Neuron (in vitro differentiated cells): ENCODE results near the gene LHPP.

ENCODE experiments used
- H2AFZ ChIP-seq: one replicate; pipeline ENCODE4 v1.6.1; 2013; ENCODE audit warnings: low read depth, mild to moderate bottlenecking, inconsistent platforms, low read length, moderate library complexity
- H3K27me3 ChIP-seq: one replicate; pipeline ENCODE4 v1.6.1; 2013; ENCODE audit warnings: low read length; ENCODE audit not compliant: insufficient read depth
- H3K36me3 ChIP-seq: one replicate; pipeline ENCODE4 v1.6.1; 2013; ENCODE audit warnings: low read length; ENCODE audit not compliant: insufficient read depth
- H3K4me1 ChIP-seq: one replicate; pipeline ENCODE4 v1.6.1; 2013; ENCODE audit warnings: low read length; ENCODE audit not compliant: insufficient read depth
- H3K4me3 ChIP-seq: 2 replicates; pipeline ENCODE4 v1.5.1; 2013; ENCODE audit warnings: mild to moderate bottlenecking, low read length, moderate library complexity
- H3K9me3 ChIP-seq: one replicate; pipeline ENCODE4 v1.6.1; 2013; ENCODE audit warnings: low read length

Gene LHPP

DNA sequence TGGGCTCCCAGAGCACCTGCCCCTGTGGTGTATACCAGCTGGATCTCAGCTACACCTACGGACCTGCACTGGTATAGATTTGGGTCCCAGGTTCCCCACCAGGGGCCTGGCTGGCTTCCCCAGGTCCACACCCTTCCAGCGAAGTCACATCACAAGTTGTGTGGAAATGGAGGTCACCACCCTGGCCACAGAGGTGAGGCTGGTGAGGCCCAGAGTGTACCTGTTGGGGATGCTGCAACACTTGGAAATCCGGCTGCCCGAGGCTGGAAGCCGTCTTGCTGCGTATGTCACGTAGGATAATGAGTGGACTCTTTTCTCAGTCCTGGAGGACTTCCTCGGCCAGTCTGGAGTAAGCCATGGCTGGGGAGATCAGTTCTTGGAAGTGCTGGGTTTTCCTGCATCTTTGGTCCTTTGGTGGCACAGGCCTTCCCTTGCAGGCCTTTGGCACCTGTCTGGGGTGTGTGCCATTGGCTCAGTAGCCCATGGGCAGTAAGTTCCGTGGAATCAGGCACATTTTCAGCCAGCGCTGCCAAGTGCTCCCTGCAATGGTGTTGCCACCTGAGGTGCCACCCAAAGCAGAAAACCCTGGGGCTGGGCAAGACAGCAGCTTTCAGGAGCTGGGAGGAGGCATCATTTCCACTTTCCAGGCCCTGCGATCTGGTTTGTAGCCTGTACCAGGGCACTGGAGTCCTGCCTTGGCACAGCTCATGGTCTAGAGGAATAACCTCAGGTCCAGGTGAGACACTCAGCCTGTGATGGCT lies 97.9 kb downstream of the LHPP start:
- no peaks in the 10 kb centered on the region for H3K36me3 ChIP-seq

DNA sequence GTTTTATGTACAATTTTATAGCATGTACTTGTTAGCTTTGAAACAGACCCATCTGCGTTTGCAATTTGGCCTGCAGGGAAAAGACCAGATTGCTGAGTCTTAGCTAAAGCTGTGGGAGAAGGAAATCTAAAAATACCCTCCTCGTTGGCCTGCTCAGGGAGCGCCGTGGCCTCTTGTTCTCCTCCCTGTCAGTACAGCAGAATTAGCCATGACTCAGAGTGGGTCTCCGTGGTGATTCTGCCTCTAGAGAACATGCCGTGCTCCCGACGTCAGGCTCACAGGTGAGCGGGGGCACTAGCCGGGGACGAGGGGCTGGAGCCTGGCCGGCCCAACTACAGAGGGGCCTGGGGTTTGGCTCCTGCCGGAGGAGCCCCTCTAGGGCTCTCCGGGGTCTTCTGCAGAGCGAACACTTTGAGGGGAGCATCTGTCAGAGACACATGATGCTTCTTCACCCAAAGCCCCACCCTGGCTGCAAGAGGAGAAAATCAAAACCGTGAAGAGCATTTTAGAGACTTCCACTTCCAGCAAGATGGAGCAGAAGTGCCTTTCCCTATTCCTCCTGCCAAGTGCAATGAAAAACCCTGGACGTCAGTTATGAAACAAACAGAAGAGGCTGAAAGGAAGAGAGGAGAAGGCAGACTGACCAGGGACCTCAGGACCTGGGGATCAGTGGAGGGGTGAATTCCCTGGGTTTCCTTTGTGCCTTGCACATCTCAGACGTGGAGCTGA lies 98.9 kb downstream of the LHPP start:
- Histone ChIP-seq H3K4me1 (peaks cover 14% of the 10 kb centered on the region), H3K4me3 (no peak overlapping the region), H3K36me3 (no peaks in the 10 kb centered on the region), H3K9me3 (peaks cover 4% of the 10 kb centered on the region), H3K27me3 (no peaks in the 10 kb centered on the region), H2AFZ (no peak overlapping the region)

More for the DNA sequence above, 97.9 kb downstream of the LHPP start:
- Histone ChIP-seq H3K4me3 (no peak overlapping the region), H3K27me3 (no peaks in the 10 kb centered on the region), H3K9me3 (peaks cover 4% of the 10 kb centered on the region), H2AFZ (no peak overlapping the region), H3K4me1 (peaks cover 7% of the 10 kb centered on the region)

DNA sequence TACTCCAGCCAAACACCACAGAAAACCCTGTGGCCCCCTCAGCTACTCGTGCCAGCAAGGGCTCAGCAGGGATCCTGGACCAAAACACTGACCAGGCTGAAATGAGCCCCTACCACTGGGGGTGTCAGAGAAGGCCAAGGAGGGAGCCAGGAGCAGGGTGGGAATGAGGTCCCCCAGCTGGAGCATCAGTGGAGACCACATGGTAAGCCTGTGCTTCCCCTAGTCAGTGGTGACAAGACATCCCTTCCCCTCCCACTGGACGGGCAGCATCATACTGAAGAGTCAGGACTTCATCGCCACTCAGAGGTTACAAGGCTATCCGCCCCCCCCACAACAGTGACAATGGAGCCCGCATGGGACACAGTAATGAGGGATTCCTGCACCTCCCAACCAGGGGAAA lies 99.6 kb downstream of the LHPP start:
- peaks cover 16% of the 10 kb centered on the region for H3K4me1 ChIP-seq
- H3K27me3 ChIP-seq = no peaks in the 10 kb centered on the region
- H3K9me3 ChIP-seq = peaks cover 4% of the 10 kb centered on the region
- H3K36me3 ChIP-seq = no peaks in the 10 kb centered on the region
- no peak overlapping the region for H2AFZ ChIP-seq
- no peak overlapping the region for H3K4me3 ChIP-seq

DNA sequence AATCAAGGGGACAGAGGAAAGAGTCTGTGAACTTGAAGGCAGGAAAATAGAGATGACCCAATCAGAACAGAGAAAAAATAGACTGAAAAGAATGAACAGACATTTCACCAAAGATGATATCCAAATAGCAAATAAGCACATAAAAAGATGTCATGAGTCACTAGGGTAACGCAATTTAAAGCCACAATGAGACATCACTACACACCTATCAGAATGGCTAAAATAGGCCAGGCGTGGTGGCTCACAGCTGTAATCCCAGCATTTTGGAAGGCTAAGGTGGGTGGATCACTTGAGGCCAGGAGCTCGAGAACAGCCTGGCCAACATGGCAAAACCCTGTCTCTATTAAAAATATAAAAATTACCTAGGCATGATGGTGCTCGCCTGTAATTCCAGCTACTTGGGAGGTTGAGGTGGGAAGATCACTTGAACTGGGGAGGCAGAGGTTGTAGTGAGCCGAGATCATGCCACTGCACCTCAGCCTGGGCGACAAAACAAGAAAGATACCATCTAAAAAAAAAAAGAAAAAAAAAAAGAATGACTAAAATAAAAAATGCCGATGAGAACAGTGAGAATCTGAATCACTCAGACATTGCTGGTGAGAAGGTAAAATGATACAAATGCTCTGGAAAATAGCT lies 100.9 kb downstream of the LHPP start:
- H2AFZ ChIP-seq = no peak overlapping the region

DNA sequence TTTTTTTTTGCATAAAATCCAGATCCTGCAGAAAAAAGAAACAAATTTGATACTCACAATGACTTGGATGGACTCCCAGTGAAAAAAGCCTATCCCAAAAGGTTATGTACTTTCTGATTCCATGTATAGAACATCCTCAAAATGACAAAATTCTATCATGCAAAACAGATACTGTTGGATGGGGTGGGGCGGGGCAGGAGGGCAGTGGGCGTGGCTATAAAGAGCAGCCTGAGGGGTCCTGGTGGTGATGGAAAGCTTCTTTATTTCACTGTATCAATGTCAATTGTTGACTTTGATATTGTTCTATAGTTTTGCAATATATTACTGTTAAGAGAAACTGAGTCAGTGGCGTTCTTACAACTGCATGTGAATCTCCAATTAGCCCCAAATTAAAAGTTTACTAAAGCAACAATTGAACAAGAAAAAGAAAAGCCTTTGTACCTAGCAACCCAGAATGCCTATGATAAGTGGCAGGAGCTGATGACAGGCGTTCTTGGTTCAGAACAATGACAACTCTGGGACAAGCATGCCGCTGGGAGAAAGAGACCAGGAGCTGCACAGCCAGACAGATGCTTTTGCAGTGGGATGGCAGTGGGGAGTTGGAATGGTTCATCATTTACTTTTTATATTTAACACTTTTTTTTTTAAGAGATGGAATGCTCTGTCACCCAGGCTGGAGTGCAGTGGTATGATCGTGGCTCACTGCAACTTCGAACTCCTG lies 101.9 kb downstream of the LHPP start:
- Histone ChIP-seq H3K4me1 (peaks cover 16% of the 10 kb centered on the region), H3K27me3 (no peaks in the 10 kb centered on the region), H3K36me3 (no peaks in the 10 kb centered on the region), H3K4me3 (no peak overlapping the region), H2AFZ (no peak overlapping the region), H3K9me3 (peaks cover 4% of the 10 kb centered on the region)

More for the DNA sequence above, 100.9 kb downstream of the LHPP start:
- Histone ChIP-seq H3K36me3 (no peaks in the 10 kb centered on the region), H3K4me3 (no peak overlapping the region), H3K9me3 (peaks cover 4% of the 10 kb centered on the region), H3K27me3 (no peaks in the 10 kb centered on the region), H3K4me1 (peaks cover 16% of the 10 kb centered on the region)

DNA sequence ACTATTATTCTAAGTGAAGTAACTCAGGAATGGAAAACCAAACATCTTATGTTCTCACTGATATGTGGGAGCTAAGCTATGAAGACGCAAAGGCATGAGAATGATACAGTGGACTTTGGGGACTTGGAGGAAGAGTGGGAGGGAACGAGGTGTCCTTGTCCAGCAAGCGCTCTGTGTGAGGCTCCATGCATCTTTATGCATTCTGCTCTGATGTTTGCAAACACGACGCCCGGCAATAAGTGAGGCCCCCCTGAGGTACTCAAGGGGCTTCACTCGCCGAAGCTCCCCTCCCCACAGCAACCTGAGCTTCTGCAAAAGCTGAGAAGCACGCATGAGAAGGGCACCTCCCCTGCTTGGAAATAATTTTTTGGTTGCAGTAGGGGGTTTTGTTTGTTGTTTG lies 103.3 kb downstream of the LHPP start:
- H3K9me3 ChIP-seq = peaks cover 4% of the 10 kb centered on the region
- H3K27me3 ChIP-seq = no peaks in the 10 kb centered on the region
- peaks cover 25% of the 10 kb centered on the region for H3K4me1 ChIP-seq
- no peaks in the 10 kb centered on the region for H3K36me3 ChIP-seq
- H3K4me3 ChIP-seq = no peak overlapping the region
- H2AFZ ChIP-seq = no peak overlapping the region

DNA sequence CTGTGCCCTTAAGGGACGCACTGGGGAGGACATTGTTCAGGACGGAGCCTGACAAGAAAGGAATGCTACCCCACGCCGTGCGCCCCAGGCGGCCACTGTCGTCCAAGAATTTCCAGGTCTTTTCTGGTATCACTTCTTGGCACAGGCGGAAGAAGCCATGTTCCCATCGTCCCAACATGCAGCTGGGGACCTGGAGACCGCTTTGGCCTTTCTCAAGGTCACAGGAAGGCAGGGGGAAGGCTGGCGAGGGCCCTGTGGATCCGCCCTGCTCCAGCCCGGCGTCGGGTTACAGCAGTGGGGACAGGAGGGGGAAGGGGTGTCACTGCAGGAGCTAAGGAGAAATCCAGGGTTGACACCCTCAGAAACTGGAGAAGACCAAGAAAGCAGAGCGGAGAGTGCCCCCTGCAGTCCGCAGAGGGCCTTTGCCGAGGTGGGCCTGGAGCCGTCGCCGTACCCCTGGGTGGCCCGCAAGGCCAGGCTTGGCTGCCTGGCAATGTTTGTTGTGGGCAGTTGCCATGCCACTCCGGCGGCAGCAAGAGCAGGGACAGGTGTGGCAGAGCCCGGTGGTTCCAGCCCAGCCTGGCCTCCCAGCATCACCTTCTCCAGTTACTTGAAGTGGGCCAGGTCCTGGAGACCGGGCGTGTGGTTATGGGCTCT lies 104.1 kb downstream of the LHPP start:
- Histone ChIP-seq H3K4me3 (no peak overlapping the region), H3K27me3 (no peaks in the 10 kb centered on the region), H3K4me1 (peaks cover 25% of the 10 kb centered on the region), H2AFZ (no peak overlapping the region), H3K36me3 (no peaks in the 10 kb centered on the region), H3K9me3 (peaks cover 4% of the 10 kb centered on the region)

DNA sequence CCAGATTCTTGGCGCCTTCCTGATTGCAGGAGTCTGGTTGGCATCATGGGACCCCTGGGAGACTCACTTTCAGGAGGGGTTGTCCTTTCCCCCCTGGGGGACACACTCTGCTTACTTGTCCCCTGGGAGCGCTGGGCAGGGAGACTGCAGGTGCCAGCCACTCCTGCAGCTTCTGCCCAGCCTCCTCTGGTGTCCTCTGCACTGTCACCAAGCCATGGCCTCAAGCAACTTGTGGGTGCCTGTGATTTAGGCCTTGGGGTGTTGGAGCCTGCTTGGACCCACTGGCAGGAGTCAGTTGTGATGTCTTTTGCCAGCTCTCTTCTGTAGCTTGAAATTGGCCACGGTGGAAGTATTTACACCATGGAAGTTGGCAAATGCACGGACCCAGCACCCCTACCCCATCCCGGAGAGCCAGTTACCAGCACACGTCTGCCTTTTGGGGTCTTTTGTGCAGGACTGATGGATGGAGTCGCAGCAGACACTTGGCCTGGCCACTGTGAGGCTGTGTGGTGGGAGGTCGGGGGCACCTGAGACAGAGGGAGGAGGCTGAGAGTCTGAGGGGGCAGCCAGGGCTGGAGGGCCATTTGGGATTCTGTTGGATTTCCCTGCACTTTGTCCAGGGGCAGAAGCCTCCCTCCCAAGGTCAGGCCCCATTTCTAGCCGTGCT lies 104.7 kb downstream of the LHPP start:
- H3K9me3 ChIP-seq = peaks cover 2% of the 10 kb centered on the region
- H3K27me3 ChIP-seq = no peaks in the 10 kb centered on the region
- H3K4me1 ChIP-seq = peaks cover 25% of the 10 kb centered on the region
- no peak overlapping the region for H2AFZ ChIP-seq
- H3K4me3 ChIP-seq = no peak overlapping the region
- no peaks in the 10 kb centered on the region for H3K36me3 ChIP-seq

DNA sequence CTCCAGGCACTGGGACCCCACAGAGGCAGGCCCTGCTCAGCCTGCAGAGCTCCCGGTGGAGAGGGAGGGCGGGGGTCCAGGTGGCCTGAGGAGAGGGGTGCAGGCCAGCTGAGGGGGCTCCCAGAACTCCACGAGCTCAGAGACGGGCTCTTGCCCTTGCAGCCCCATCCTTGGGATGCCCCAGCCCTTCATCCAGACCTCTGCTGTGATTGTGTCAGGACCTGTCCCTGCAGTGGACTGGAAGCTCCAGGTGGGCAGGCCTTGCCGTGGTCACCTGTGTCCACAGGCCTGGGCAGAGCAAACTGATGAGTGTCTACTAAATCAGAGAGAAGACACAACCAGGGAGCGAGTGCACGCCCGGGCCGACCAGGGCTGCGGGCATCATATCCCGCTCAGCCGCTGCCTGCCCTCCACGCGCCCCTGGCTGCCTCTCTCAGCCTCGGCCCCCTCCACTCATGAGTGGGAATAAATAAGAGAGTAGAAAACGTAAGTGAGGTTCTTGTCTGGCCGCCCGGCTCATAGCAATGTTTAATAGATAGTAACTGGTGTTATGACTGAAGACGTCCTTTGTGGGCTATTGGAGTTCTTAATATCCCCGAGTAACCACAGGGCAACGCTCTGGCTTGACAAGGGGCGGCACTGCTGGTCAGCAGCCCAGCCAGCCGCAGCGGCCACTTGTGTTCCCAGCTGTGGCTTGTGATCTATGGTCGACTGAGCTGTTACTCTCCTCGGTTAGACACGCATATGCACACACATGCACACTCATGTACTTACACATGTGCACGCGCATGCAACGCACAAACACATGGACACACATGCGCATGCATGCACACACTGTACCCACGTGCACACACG lies 105.6 kb downstream of the LHPP start:
- H3K27me3 ChIP-seq = no peaks in the 10 kb centered on the region
- no peaks in the 10 kb centered on the region for H3K36me3 ChIP-seq
- H3K4me3 ChIP-seq = no peak overlapping the region
- H3K9me3 ChIP-seq = peaks cover 2% of the 10 kb centered on the region
- H2AFZ ChIP-seq = no peak overlapping the region
- peaks cover 25% of the 10 kb centered on the region for H3K4me1 ChIP-seq

DNA sequence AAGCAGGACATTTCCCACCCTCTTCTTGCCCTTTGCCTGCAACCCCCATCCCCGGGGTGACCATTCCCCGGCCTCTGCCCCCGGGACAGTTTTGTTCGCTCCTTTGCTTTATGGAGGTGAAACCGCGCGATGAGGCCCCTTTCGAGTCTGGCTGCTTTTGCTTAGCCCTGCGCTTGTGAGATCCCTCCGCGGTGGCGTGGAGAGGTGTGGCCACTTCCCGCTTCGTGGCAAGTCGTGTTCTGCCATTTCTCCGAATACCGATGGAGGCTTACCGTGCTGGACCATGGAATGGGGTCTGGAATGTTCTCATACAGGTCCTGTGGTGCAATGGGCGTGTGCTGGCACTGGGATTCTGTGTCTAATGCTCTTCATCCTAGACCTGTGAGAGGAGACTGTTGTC lies 106.7 kb downstream of the LHPP start:
- H3K27me3 ChIP-seq = no peaks in the 10 kb centered on the region
- H3K4me1 ChIP-seq = peaks cover 23% of the 10 kb centered on the region
- peaks cover 2% of the 10 kb centered on the region for H3K9me3 ChIP-seq
- H3K4me3 ChIP-seq = no peak overlapping the region
- no peak overlapping the region for H2AFZ ChIP-seq
- H3K36me3 ChIP-seq = no peaks in the 10 kb centered on the region

DNA sequence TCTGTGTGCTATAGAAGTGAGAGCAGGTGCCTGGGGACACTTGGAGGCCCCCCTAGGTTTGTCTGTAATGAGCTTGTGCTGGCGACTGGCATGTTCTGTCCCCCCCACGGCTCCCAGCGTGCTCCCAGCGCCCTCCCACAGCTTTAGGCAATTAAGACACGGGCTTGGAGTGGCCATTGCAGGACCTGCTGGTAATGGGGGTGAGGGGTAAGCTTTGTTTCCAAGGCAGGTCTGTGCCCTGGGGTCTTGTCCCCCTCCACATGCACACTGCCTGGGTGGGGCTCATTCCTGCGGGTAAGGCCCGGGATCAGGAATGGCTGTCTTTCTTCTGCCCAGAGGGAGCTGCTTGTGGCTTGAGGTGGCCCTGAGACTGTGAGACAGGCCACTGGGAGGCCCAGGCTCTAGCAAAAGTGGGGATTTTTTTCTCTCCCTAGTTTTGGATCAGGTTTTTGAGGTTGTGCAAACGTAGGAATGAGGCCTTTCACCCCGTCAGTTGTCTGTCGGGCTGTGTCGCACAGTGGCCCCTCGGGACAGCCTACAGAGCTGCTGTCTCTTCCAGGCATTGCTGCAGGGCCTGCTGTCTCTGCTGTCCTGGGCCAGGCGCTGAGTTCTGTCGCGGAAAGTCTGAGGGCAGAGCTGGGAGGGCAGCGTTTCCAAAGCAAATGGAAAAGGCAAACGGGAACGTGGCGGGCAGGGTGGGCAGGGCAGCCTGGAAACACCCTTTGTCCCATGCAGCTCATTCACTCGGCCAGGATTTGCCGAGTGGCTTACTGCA lies 107.4 kb downstream of the LHPP start:
- H2AFZ ChIP-seq = no peak overlapping the region
- H3K9me3 ChIP-seq = peaks cover 2% of the 10 kb centered on the region
- H3K4me1 ChIP-seq = peaks cover 18% of the 10 kb centered on the region
- H3K27me3 ChIP-seq = no peaks in the 10 kb centered on the region
- no peaks in the 10 kb centered on the region for H3K36me3 ChIP-seq
- no peak overlapping the region for H3K4me3 ChIP-seq
